ENCODE measurements around the gene NBAS. TPM values are rescaled to one million over a fixed set of nuclear protein-coding genes. Genes with fewer than 3 reads are reported as not detected.

NBAS gene
- total and polyA plus RNA-seq, 2 of the 4 experiments (the other 2 are of a cell fraction): 22.3 to 105 TPM

GRCh38 chr2:15583826-15584225, 22.7 kb upstream of the NBAS start:
- in situ Hi-C loops (cut with MboI; ENCODE audit: low sequenced_read_pairs): loop anchor here (10.0 to 25.0 kb wide), 3 partner anchors 547 to 1159 kb away; no protein-coding TSS in a partner anchor

More at GRCh38 chr2:15583826-15584225, 22.7 kb upstream of the NBAS start:
- ATAC-seq (ENCODE audit: low read depth) (no peak), DNase-seq (no peak)
- Histone ChIP-seq H2BK20ac (ENCODE audit: low read depth, low read length) (no peak overlapping the region), H2AFZ (replicated peaks; ENCODE audit: low read length, poor library complexity) (no peak overlapping the region), H4K8ac (ENCODE audit: low read depth in 2 of 2, low read length in 2 of 2) (no peak overlapping the region), H3K4me2 (ENCODE audit: low read depth, low read length) (no peak overlapping the region), H3K9me3 (ENCODE audit: control insufficient read depth, insufficient read depth, low read length) (no peaks in the 10 kb centered on the region), H4K5ac (ENCODE audit: low read depth, low read length) (no peak overlapping the region), H3K36me3 (ENCODE audit: control insufficient read depth, insufficient read depth, low read length) (no peaks in the 10 kb centered on the region), H3K4me3 (ENCODE audit: insufficient read depth, low read depth, low read length) (no peak overlapping the region), H3K56ac (ENCODE audit: extremely low read depth, insufficient read depth, low read length) (no peak overlapping the region), H3K9ac (ENCODE audit: low read depth, low read length) (no peak overlapping the region), H2BK15ac (ENCODE audit: low read depth, low read length) (no peak overlapping the region), H3K4ac (ENCODE audit: low read depth, low read length) (no peak overlapping the region), H3K4me1 (ENCODE audit: control insufficient read depth, insufficient read depth, low read length) (no peaks in the 10 kb centered on the region), H3K9me1 (ENCODE audit: insufficient read depth, low read length) (no peaks in the 10 kb centered on the region), H3K27me3 (ENCODE audit: control insufficient read depth, insufficient read depth, low read length) (peaks cover 3% of the 10 kb centered on the region; the same call in 1 of the 2 replicates), H2BK120ac (ENCODE audit: low read depth, low read length) (no peak overlapping the region), H3K18ac (ENCODE audit: low read depth, low read length) (no peak overlapping the region), H2BK5ac (ENCODE audit: low read depth, low read length, poor library complexity, severe bottlenecking) (no peak overlapping the region), H3K27ac (ENCODE audit: insufficient read depth, low read length) (no peak overlapping the region), H4K20me1 (ENCODE audit: insufficient read depth, low read length) (no peaks in the 10 kb centered on the region), H3K23ac (ENCODE audit: low read depth, low read length) (no peak overlapping the region), H2AK5ac (ENCODE audit: low read depth, low read length) (no peak overlapping the region), H3K79me1 (ENCODE audit: low read depth in 1 of 2, low read length in 2 of 2) (no peaks in the 10 kb centered on the region), H3K14ac (replicated peaks; ENCODE audit: low read depth, low read length) (no peak overlapping the region), H2AK9ac (replicated peaks; ENCODE audit: low read depth, low read length, poor library complexity) (no peak overlapping the region), H4K91ac (ENCODE audit: insufficient read depth, low read depth, low read length) (no peak overlapping the region)
- no TSS peak for BruUV-seq (replicated peaks)
- intact Hi-C loops (cut with micrococcal nuclease): no loop called here
- POLR2A ChIA-PET (ENCODE audit: unreplicated experiment): no interaction called here
- no CpG with 5 or more reads among the region's 1 CpG for WGBS, 2 experiments (ENCODE audit: extremely low coverage in 2 of 2, insufficient read length in 1 of 2)
- no peak for TF ChIP-seq MAFK (IDR thresholded peaks at IDR 0.05; ENCODE audit: low read depth, low read length)
- no peak for TF ChIP-seq RCOR1 (IDR thresholded peaks at IDR 0.05; ENCODE audit: insufficient replicate concordance, low read length)
- no peak for TF ChIP-seq USF2 (IDR thresholded peaks at IDR 0.05; ENCODE audit: low read depth, low read length)
- TF ChIP-seq CHD1 (IDR thresholded peaks at IDR 0.05; ENCODE audit: low read depth, low read length): no peak
- no peak for TF ChIP-seq SMC3 (IDR thresholded peaks at IDR 0.05; ENCODE audit: low read depth, low read length)
- no peak for TF ChIP-seq ELK1 (IDR thresholded peaks at IDR 0.05; ENCODE audit: borderline replicate concordance, low read depth, low read length)
- no peak for TF ChIP-seq CEBPB (IDR thresholded peaks at IDR 0.05; ENCODE audit: low read depth, low read length)
- TF ChIP-seq CTCF (conservative IDR thresholded peaks at IDR 0.05; ENCODE audit: low read depth, low read length): no peak
- no peak for TF ChIP-seq POLR2A (IDR thresholded peaks at IDR 0.05; ENCODE audit: low read depth, low read length)
- TF ChIP-seq NFE2L2 (IDR thresholded peaks at IDR 0.05; ENCODE audit: low read depth, low read length): no peak
- TF ChIP-seq MAZ (IDR thresholded peaks at IDR 0.05; ENCODE audit: borderline replicate concordance, low read depth, low read length): no peak
- CTCF ChIA-PET: no interaction called here
- dilution Hi-C loops (cut with HindIII; ENCODE audit: low sequenced_read_pairs, unreplicated experiment): no loop called here

Data from IMR-90 (cell line).